ENCODE measurements around the gene ZNG1B. TPM values are rescaled to one million over a fixed set of nuclear protein-coding genes. Genes with fewer than 3 reads are reported as not detected.
"Not testable (repeated sequence)": the region's sequence is repeated elsewhere in the genome, so short reads cannot be mapped to it uniquely, and the experiment has no call there.

ZNG1B gene
- 38.4 TPM for polyA plus RNA-seq
- long read RNA-seq, donor 1, transcript CBWD2-201 (15 exons, 1,812 nt), result major isoform, 6 of 15 reads
- long read RNA-seq, donor 1, partial matches to known transcripts, result 0 of 15 reads
- long read RNA-seq, donor 1, other reads (novel, unspliced or antisense), result 0 of 15 reads
- long read RNA-seq, donor 2, transcript CBWD2-211 (8 exons, 992 nt), result minor isoform, 6 of 56 reads
- long read RNA-seq, donor 2, transcript CBWD2-201 (15 exons, 1,812 nt), result major isoform, 17 of 56 reads
- long read RNA-seq, donor 2, partial matches to known transcripts, result 23 of 56 reads
- long read RNA-seq, donor 2, other reads (novel, unspliced or antisense), result 0 of 56 reads
- long read RNA-seq, donor 3, result 0 reads
- long read RNA-seq, donor 4, partial matches to known transcripts, result 0 of 6 reads
- long read RNA-seq, donor 4, other reads (novel, unspliced or antisense), result 0 of 6 reads
- long read RNA-seq, donor 5, transcript CBWD2-201 (15 exons, 1,812 nt), result major isoform, 8 of 11 reads
- long read RNA-seq, donor 5, partial matches to known transcripts, result 0 of 11 reads
- long read RNA-seq, donor 5, other reads (novel, unspliced or antisense), result 0 of 11 reads
- long read RNA-seq, donor 6, transcript CBWD2-201 (15 exons, 1,812 nt), result major isoform, 14 of 29 reads
- long read RNA-seq, donor 6, partial matches to known transcripts, result 6 of 29 reads
- long read RNA-seq, donor 6, other reads (novel, unspliced or antisense), result 0 of 29 reads
- long read RNA-seq, donor 7, partial matches to known transcripts, result 6 of 14 reads
- long read RNA-seq, donor 7, other reads (novel, unspliced or antisense), result 0 of 14 reads
- long read RNA-seq, donor 8, transcript CBWD2-201 (15 exons, 1,812 nt), result major isoform, 7 of 39 reads
- long read RNA-seq, donor 8, transcript CBWD2-209 (3 exons, 880 nt), result minor isoform, 5 of 39 reads
- long read RNA-seq, donor 8, partial matches to known transcripts, result 24 of 39 reads
- long read RNA-seq, donor 8, other reads (novel, unspliced or antisense), result 0 of 39 reads
- long read RNA-seq, donor 9, transcript CBWD2-201 (15 exons, 1,812 nt), result major isoform, 5 of 20 reads
- long read RNA-seq, donor 9, partial matches to known transcripts, result 11 of 20 reads
- long read RNA-seq, donor 9, other reads (novel, unspliced or antisense), result 0 of 20 reads
- long read RNA-seq, donor 10, transcript CBWD2-201 (15 exons, 1,812 nt), result major isoform, 11 of 39 reads
- long read RNA-seq, donor 10, partial matches to known transcripts, result 22 of 39 reads
- long read RNA-seq, donor 10, other reads (novel, unspliced or antisense), result 0 of 39 reads
- long read RNA-seq, donor 11, partial matches to known transcripts, result 0 of 13 reads
- long read RNA-seq, donor 11, other reads (novel, unspliced or antisense), result 0 of 13 reads

DNA sequence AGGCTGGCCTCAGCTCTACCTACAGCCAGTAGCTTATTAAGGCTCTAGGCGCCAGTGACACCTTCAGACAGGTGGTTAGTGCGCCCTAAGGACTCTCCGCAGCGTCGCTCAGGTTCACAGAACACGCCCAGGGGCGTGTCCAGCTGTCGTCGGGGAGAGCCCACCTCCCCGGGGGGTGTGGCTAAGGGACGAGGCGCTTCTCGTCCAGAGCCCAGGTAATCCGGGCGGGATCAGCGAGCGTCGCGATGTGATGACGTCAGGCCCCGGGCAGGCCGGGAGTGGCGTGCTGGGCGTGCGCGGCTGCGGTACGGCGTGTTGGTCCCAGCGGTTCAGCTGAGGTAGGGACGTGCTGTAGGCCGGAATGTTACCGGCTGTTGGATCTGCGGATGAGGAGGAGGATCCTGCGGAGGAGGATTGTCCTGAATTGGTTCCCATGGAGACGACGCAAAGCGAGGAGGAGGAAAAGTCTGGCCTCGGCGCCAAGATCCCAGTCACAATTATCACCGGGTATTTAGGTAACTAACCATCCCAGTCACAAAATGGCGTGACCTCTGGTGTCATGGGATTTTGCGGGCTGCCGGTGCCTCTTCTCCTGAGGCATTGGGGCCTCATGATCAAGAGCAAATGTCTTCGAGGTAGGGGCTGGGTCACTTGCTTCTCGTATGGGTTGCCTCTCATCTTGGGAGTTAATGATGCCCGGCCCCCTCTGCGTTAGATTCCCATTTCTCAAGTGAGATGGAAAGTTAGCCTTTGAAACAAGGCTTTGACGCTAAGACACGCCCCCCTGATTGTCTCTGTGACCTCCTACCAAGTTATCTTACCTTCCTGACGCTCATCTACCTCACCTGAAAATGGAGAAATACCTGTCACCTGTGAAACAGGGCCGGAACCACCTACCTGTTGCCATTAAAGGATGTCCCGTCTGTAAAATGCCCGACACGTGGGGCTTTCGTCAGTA is at the start of gene ZNG1B:
Gene ZNG1B (plus strand): TSS at position 184 of the 958 bp plus-strand sequence. CDS start 178 bp downstream, at position 362.
- H3K36me3 ChIP-seq (ENCODE audit: control insufficient read depth, insufficient read depth, low read length); H3K27me3 ChIP-seq (ENCODE audit: control insufficient read depth, insufficient read depth, low read length); H3K9me3 ChIP-seq (ENCODE audit: control insufficient read depth, low read depth, low read length); H3K4me1 ChIP-seq (ENCODE audit: control insufficient read depth, insufficient read depth, low read length): not testable (repeated sequence)
- peak; percentile 29 to 66 for DNase-seq
- H3K27ac ChIP-seq (ENCODE audit: low read length), result peak within 1 kb of the TSS; percentile 78
- H3K4me3 ChIP-seq (ENCODE audit: low read length), result peak within 1 kb of the TSS; percentile 50
- WGBS (ENCODE audit: insufficient coverage, low lambda C conversion rate), result no CpG with 5 or more reads among the region's 56 CpGs

GRCh38 chr2:113390124-113390849 is 47.2 kb upstream of the ZNG1B start:
- WGBS (ENCODE audit: insufficient coverage, low lambda C conversion rate), result 17% methylated on average over 4 of the region's 11 CpGs
- Histone ChIP-seq H3K27ac (ENCODE audit: low read length) (no peak overlapping the region), H3K4me1 (ENCODE audit: control insufficient read depth, insufficient read depth, low read length) (no peaks in the 10 kb centered on the region), H3K4me3 (ENCODE audit: low read length) (no peak overlapping the region), H3K27me3 (ENCODE audit: control insufficient read depth, insufficient read depth, low read length) (no peaks in the 10 kb centered on the region), H3K9me3 (ENCODE audit: control insufficient read depth, low read depth, low read length) (no peaks in the 10 kb centered on the region), H3K36me3 (ENCODE audit: control insufficient read depth, insufficient read depth, low read length) (no peaks in the 10 kb centered on the region)
- DNase-seq, result peak; percentile 59 to 70

- no peaks in the 10 kb centered on the region for H3K9me3 ChIP-seq (ENCODE audit: control insufficient read depth, low read depth, low read length)
- no peak for DNase-seq
- H3K27ac ChIP-seq (ENCODE audit: low read length), result no peak overlapping the region
- WGBS (ENCODE audit: insufficient coverage, low lambda C conversion rate), result no CpG with 5 or more reads among the region's 6 CpGs
- no peaks in the 10 kb centered on the region for H3K27me3 ChIP-seq (ENCODE audit: control insufficient read depth, insufficient read depth, low read length)
- H3K4me3 ChIP-seq (ENCODE audit: low read length), result no peak overlapping the region
- H3K4me1 ChIP-seq (ENCODE audit: control insufficient read depth, insufficient read depth, low read length), result no peaks in the 10 kb centered on the region
- H3K36me3 ChIP-seq (ENCODE audit: control insufficient read depth, insufficient read depth, low read length), result no peaks in the 10 kb centered on the region
These were observed 46.4 kb upstream of the ZNG1B start for GRCh38 chr2:113391073-113391472.

- H3K4me3 ChIP-seq (ENCODE audit: low read length), result no peak overlapping the region
- no peaks in the 10 kb centered on the region for H3K27me3 ChIP-seq (ENCODE audit: control insufficient read depth, insufficient read depth, low read length)
- no peaks in the 10 kb centered on the region for H3K4me1 ChIP-seq (ENCODE audit: control insufficient read depth, insufficient read depth, low read length)
- no CpG with 5 or more reads among the region's 5 CpGs for WGBS (ENCODE audit: insufficient coverage, low lambda C conversion rate)
- H3K9me3 ChIP-seq (ENCODE audit: control insufficient read depth, low read depth, low read length), result no peaks in the 10 kb centered on the region
- H3K27ac ChIP-seq (ENCODE audit: low read length), result no peak overlapping the region
- DNase-seq, result no peak
- H3K36me3 ChIP-seq (ENCODE audit: control insufficient read depth, insufficient read depth, low read length), result no peaks in the 10 kb centered on the region
These were observed 31.4 kb upstream of the ZNG1B start for GRCh38 chr2:113406114-113406513.

- no peaks in the 10 kb centered on the region for H3K36me3 ChIP-seq (ENCODE audit: control insufficient read depth, insufficient read depth, low read length)
- H3K27ac ChIP-seq (ENCODE audit: low read length), result no peak overlapping the region
- WGBS (ENCODE audit: insufficient coverage, low lambda C conversion rate), result no CpG with 5 or more reads among the region's 3 CpGs
- no peaks in the 10 kb centered on the region for H3K9me3 ChIP-seq (ENCODE audit: control insufficient read depth, low read depth, low read length)
- H3K4me1 ChIP-seq (ENCODE audit: control insufficient read depth, insufficient read depth, low read length), result no peaks in the 10 kb centered on the region
- no peak overlapping the region for H3K4me3 ChIP-seq (ENCODE audit: low read length)
- no peaks in the 10 kb centered on the region for H3K27me3 ChIP-seq (ENCODE audit: control insufficient read depth, insufficient read depth, low read length)
- DNase-seq, result peak; percentile 20 to 59
These were observed 29.9 kb upstream of the ZNG1B start for GRCh38 chr2:113407446-113408099.

DNA sequence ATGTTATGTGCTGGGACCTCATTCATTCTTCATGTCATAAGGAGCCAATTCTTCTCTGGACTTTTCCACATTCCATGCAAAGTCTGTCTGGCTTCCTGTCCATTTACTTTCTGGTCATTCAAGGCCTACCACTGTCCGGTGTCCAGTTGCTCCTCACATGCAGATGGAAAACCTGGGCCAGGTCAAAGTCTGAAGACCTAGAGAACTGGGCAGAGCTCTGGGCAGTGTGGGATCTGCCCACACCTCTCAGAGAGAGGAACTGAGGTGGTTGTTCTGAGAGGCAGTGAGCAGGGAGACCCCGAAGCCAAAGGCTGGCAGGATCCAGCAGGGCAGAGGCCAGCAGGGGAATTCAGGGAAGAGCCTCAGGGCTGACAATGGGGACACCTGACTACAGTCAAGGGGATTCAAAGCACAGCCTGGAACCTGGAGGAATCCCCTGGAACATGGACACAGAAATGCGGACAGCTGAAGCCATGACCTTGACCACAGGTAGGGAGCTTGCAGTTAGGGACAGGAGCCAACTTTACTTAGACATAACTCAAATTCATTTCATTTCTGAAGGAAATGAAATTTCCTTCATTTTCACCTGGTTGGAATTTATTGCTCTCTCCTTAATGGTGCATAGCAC is 25.7 kb upstream of the ZNG1B start:
- H3K4me1 ChIP-seq (ENCODE audit: control insufficient read depth, insufficient read depth, low read length); H3K36me3 ChIP-seq (ENCODE audit: control insufficient read depth, insufficient read depth, low read length); H3K4me3 ChIP-seq (ENCODE audit: low read length); DNase-seq; H3K27ac ChIP-seq (ENCODE audit: low read length); H3K9me3 ChIP-seq (ENCODE audit: control insufficient read depth, low read depth, low read length); H3K27me3 ChIP-seq (ENCODE audit: control insufficient read depth, insufficient read depth, low read length): not testable (repeated sequence)
- no CpG with 5 or more reads among the region's 3 CpGs for WGBS (ENCODE audit: insufficient coverage, low lambda C conversion rate)

GRCh38 chr2:113412774-113413173 is 24.7 kb upstream of the ZNG1B start:
- H3K36me3 ChIP-seq (ENCODE audit: control insufficient read depth, insufficient read depth, low read length); H3K4me1 ChIP-seq (ENCODE audit: control insufficient read depth, insufficient read depth, low read length); H3K27me3 ChIP-seq (ENCODE audit: control insufficient read depth, insufficient read depth, low read length); H3K4me3 ChIP-seq (ENCODE audit: low read length); H3K27ac ChIP-seq (ENCODE audit: low read length); DNase-seq; H3K9me3 ChIP-seq (ENCODE audit: control insufficient read depth, low read depth, low read length): not testable (repeated sequence)
- no CpG with 5 or more reads among the region's 5 CpGs for WGBS (ENCODE audit: insufficient coverage, low lambda C conversion rate)

DNA sequence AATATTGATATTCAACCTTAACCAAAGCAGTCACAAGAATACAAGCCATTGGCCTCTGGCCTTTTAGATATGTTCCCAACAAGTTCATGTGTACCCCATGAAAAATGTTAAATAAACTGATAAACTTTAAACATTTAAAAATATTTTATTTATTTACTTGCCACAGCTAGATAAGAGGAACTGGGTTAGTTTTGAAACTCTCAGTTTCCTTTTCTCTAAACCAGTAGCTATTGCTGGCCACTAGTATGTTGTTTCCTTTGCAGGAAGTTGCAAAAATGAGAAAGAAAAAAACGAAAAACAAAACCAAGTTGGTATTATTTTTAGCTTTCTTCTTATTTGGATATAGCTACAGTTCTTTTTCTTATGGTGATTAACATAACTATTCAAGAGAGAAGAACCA is 5.7 kb upstream of the ZNG1B start:
- H3K27ac ChIP-seq (ENCODE audit: low read length); H3K9me3 ChIP-seq (ENCODE audit: control insufficient read depth, low read depth, low read length); H3K27me3 ChIP-seq (ENCODE audit: control insufficient read depth, insufficient read depth, low read length); H3K36me3 ChIP-seq (ENCODE audit: control insufficient read depth, insufficient read depth, low read length); H3K4me1 ChIP-seq (ENCODE audit: control insufficient read depth, insufficient read depth, low read length); DNase-seq; H3K4me3 ChIP-seq (ENCODE audit: low read length): not testable (repeated sequence)
- WGBS (ENCODE audit: insufficient coverage, low lambda C conversion rate), result no CpG with 5 or more reads among the region's 1 CpG

Data from large intestine (tissue), 12 donors.